Activated T-helper 17 cell treated with anti-CD3 and anti-CD28 coated beads, Interleukin-2, amount 50 U/mL, for 72 hours (primary cell): ENCODE results near the gene HSF4. TPM values are rescaled to one million over a fixed set of nuclear protein-coding genes. Genes with fewer than 3 reads are reported as not detected.

ENCODE experiments used
- ATAC-seq: fragments of 150-1000 bp; cut with Tn5 transposase; replicated peaks from 2 replicates; pipeline ENCODE4 v1.10.0; 2021; ENCODE audit warnings: mild to moderate bottlenecking, moderate library complexity
- H3K27ac Mint-ChIP-seq: one replicate; pipeline ENCODE4 v1.8.0; 2022; ENCODE audit warnings: mixed read lengths
- H3K27me3 Mint-ChIP-seq: one replicate; pipeline ENCODE4 v1.8.0; 2022; ENCODE audit warnings: mixed read lengths
- H3K36me3 Mint-ChIP-seq: one replicate; pipeline ENCODE4 v1.8.0; 2022; ENCODE audit warnings: low read depth, mild to moderate bottlenecking, mixed read lengths
- H3K4me1 Mint-ChIP-seq: one replicate; pipeline ENCODE4 v1.8.0; 2022; ENCODE audit warnings: mixed read lengths
- H3K4me3 Mint-ChIP-seq: one replicate; pipeline ENCODE4 v1.8.0; 2022; ENCODE audit warnings: mild to moderate bottlenecking, mixed read lengths
- H3K9me3 Mint-ChIP-seq: one replicate; pipeline ENCODE4 v1.8.0; 2022; ENCODE audit warnings: mixed read lengths
- total RNA-seq, 2 donors: library from RNA; stranded (reverse); gene quantifications; one replicate each; pipeline ENCODE4 v1.2.3, GENCODE V29; 2022

Gene HSF4
- total RNA-seq, 2 donors from 2014 or later: 71.3 to 325 TPM

GRCh38 chr16:67216612-67217490 lies 52.3 kb downstream of the HSF4 start:
- Mint-ChIP-seq H3K4me1 (peaks cover 20% of the 10 kb centered on the region), H3K27me3 (no peaks in the 10 kb centered on the region), H3K9me3 (no peaks in the 10 kb centered on the region), H3K36me3 (peaks cover 7% of the 10 kb centered on the region), H3K4me3 (no peak overlapping the region), H3K27ac (peak overlapping the region; percentile 26)
- no peak for ATAC-seq

Other genes with a start within 250 kb of the HSF4 start
- not detected for gene CDH16, start 245.9 kb upstream of the HSF4 start, total RNA-seq
- 1 to 10 TPM; 2.1 to 6.5 TPM for gene RRAD, start 239.2 kb upstream of the HSF4 start, total RNA-seq
- gene CIAO2B, start 230.3 kb upstream of the HSF4 start, total RNA-seq: 100 to 1,000 TPM; 153 to 167 TPM
- gene CES2, start 229.2 kb upstream of the HSF4 start, total RNA-seq: 10 to 100 TPM; 31.2 to 31.5 TPM
- gene CES3, start 203.5 kb upstream of the HSF4 start, total RNA-seq: 1 to 10 TPM; 2.6 to 4.2 TPM
- gene CES4A, start 176.2 kb upstream of the HSF4 start, total RNA-seq: 10 to 100 TPM; 18.3 to 43.5 TPM
- 100 to 1,000 TPM; 115 to 214 TPM for gene CBFB, start 135.6 kb upstream of the HSF4 start, total RNA-seq
- 10 to 100 TPM; 14.8 to 18.0 TPM for gene PHAF1, start 54.8 kb upstream of the HSF4 start, total RNA-seq
- gene B3GNT9, start 13.7 kb upstream of the HSF4 start, total RNA-seq: 10 to 100 TPM in 1 of 2 donors, 1 to 10 TPM in 1; 8.3 to 12.3 TPM
- 10 to 100 TPM; 36.3 to 65.9 TPM for gene TRADD, start 4.8 kb upstream of the HSF4 start, total RNA-seq
- 100 to 1,000 TPM in 1 of 2 donors, 10 to 100 TPM in 1; 33.1 to 108 TPM for gene FBXL8, start 4.8 kb upstream of the HSF4 start, total RNA-seq
- gene NOL3, start 5.8 kb downstream of the HSF4 start, total RNA-seq: 100 to 1,000 TPM in 1 of 2 donors, 10 to 100 TPM in 1; 30.0 to 194 TPM
- gene MATCAP1, start 19.2 kb downstream of the HSF4 start, total RNA-seq: 100 to 1,000 TPM in 1 of 2 donors, 10 to 100 TPM in 1; 47.0 to 118 TPM
- 1 to 10 TPM in 1 of 2 donors, under 1 TPM in 1; 0.37 to 1.5 TPM for gene EXOC3L1, start 25.4 kb downstream of the HSF4 start, total RNA-seq
- 100 to 1,000 TPM in 1 of 2 donors, 10 to 100 TPM in 1; 90.0 to 141 TPM for gene E2F4, start 27.4 kb downstream of the HSF4 start, total RNA-seq
- gene ELMO3, start 34.4 kb downstream of the HSF4 start, total RNA-seq: 1 to 10 TPM; 6.6 to 7.1 TPM
- gene TMEM208, start 62.4 kb downstream of the HSF4 start, total RNA-seq: 10 to 100 TPM; 31.7 to 39.5 TPM
- 100 to 1,000 TPM; 104 to 145 TPM for gene FHOD1, start 82.7 kb downstream of the HSF4 start, total RNA-seq
- gene SLC9A5, start 84.2 kb downstream of the HSF4 start, total RNA-seq: 10 to 100 TPM in 1 of 2 donors, 1 to 10 TPM in 1; 3.5 to 15.7 TPM
- gene PLEKHG4, start 114.8 kb downstream of the HSF4 start, total RNA-seq: 10 to 100 TPM in 1 of 2 donors, 1 to 10 TPM in 1; 6.4 to 29.0 TPM
- gene KCTD19, start 162.0 kb downstream of the HSF4 start, total RNA-seq: 1 to 10 TPM in 1 of 2 donors, under 1 TPM in 1; 0.50 to 4.4 TPM
- gene LRRC36, start 162.1 kb downstream of the HSF4 start, total RNA-seq: 1 to 10 TPM in 1 of 2 donors, not detected in 1; 1.6 TPM
- gene TPPP3, start 228.8 kb downstream of the HSF4 start, total RNA-seq: under 1 TPM in 1 of 2 donors, not detected in 1; 0.19 TPM